WTC11 (cell line): ENCODE results near the gene HS1BP3. TPM values are rescaled to one million over a fixed set of nuclear protein-coding genes. Genes with fewer than 3 reads are reported as not detected.

Source experiments
- ATAC-seq: fragments of 200-7000 bp; cut with Tn5 transposase; 2 replicates; pipeline ENCODE4 v1.10.0; 2021; ENCODE audit warnings: mild to moderate bottlenecking, moderate library complexity
- CTCF ChIA-PET: fragments of 300-600 bp; sonication (Branson Sonifier 250); formaldehyde crosslinking; loops from one replicate; lab custom pipeline; 2021; ENCODE audit warnings: antibody characterized with exemption; lab: Charles Lee
- POLR2A ChIA-PET: fragments of 350-600 bp; sonication (Branson Sonifier 250); formaldehyde crosslinking; loops from one replicate; lab custom pipeline; 2021; ENCODE audit warnings: antibody characterized with exemption; lab: Charles Lee
- DNase-seq: peaks from one replicate; pipeline ENCODE4 v3.0.0; 2021; ENCODE audit warnings: low spot score
- H3K27ac Mint-ChIP-seq: 2 replicates; pipeline ENCODE4 v1.8.0; 2021; ENCODE audit warnings: mixed read lengths
- H3K27me3 Mint-ChIP-seq: 2 replicates; pipeline ENCODE4 v1.8.0; 2021; ENCODE audit warnings: low read depth, mild to moderate bottlenecking, moderate library complexity, mixed read lengths
- H3K36me3 Mint-ChIP-seq: 2 replicates; pipeline ENCODE4 v1.8.0; 2021; ENCODE audit warnings: mixed read lengths
- H3K4me1 Mint-ChIP-seq: 2 replicates; pipeline ENCODE4 v1.8.0; 2022; ENCODE audit warnings: mixed read lengths
- H3K4me3 Mint-ChIP-seq: 2 replicates; pipeline ENCODE4 v1.8.0; 2021; ENCODE audit warnings: mild to moderate bottlenecking, moderate library complexity, mixed read lengths
- H3K9me3 Mint-ChIP-seq: 2 replicates; pipeline ENCODE4 v1.8.0; 2021; ENCODE audit warnings: mixed read lengths
- CREB1 ChIP-seq: sonication (generic); formaldehyde crosslinking; IDR thresholded peaks from 2 replicates; pipeline ENCODE4 v1.8.0; 2023; ENCODE audit warnings: mild to moderate bottlenecking, missing genetic modification reagents
- ESRRA ChIP-seq: sonication (generic); formaldehyde crosslinking; IDR thresholded peaks from 2 replicates; pipeline ENCODE4 v1.8.1; 2022; ENCODE audit warnings: mild to moderate bottlenecking, missing genetic modification reagents, borderline replicate concordance
- ETV6 ChIP-seq: sonication (generic); formaldehyde crosslinking; IDR thresholded peaks from 2 replicates; pipeline ENCODE4 v1.8.1; 2022; ENCODE audit warnings: mild to moderate bottlenecking, missing genetic modification reagents
- FOXK1 ChIP-seq: sonication (generic); formaldehyde crosslinking; IDR thresholded peaks from 2 replicates; pipeline ENCODE4 v1.8.0; 2022; ENCODE audit warnings: mild to moderate bottlenecking, moderate library complexity, missing genetic modification reagents
- JAZF1 ChIP-seq: fragments of 250-450 bp; sonication (Bioruptor Pico); IDR thresholded peaks from 2 replicates; pipeline ENCODE4 v1.9.0; 2021; ENCODE audit warnings: moderate library complexity, mild to moderate bottlenecking, inconsistent platforms
- NR2C2 ChIP-seq: sonication (generic); formaldehyde crosslinking; IDR thresholded peaks from 2 replicates; pipeline ENCODE4 v1.8.0; 2022; ENCODE audit warnings: mild to moderate bottlenecking, missing genetic modification reagents
- OVOL2 ChIP-seq: fragments of 250-450 bp; sonication (Bioruptor Pico); IDR thresholded peaks from 2 replicates; pipeline ENCODE4 v1.9.0; 2021; ENCODE audit warnings: mild to moderate bottlenecking, borderline replicate concordance
- RORB ChIP-seq: fragments of 250-450 bp; sonication (Bioruptor Pico); IDR thresholded peaks from 2 replicates; pipeline ENCODE4 v1.9.0; 2021; ENCODE audit warnings: mild to moderate bottlenecking
- SMAD3 ChIP-seq: sonication (generic); formaldehyde crosslinking; IDR thresholded peaks from 2 replicates; pipeline ENCODE4 v1.8.0; 2022; ENCODE audit warnings: missing genetic modification reagents, mild to moderate bottlenecking, borderline replicate concordance
- ZNF121 ChIP-seq: sonication (generic); formaldehyde crosslinking; IDR thresholded peaks from 2 replicates; pipeline ENCODE4 v1.8.0; 2023; ENCODE audit warnings: missing genetic modification reagents
- ZNF416 ChIP-seq: fragments of 250-450 bp; sonication (Bioruptor Pico); IDR thresholded peaks from 2 replicates; pipeline ENCODE4 v1.9.0; 2021; ENCODE audit warnings: mild to moderate bottlenecking, inconsistent platforms
- total RNA-seq: library from RNA; stranded (reverse); gene quantifications from 3 replicates; pipeline ENCODE4 v1.2.3, GENCODE V29; 2021
- TF ChIP-seq, protein P1 (sequence below): fragments of 250-450 bp; sonication (Bioruptor Pico); IDR thresholded peaks from 2 replicates; pipeline ENCODE4 v1.9.0; 2021; ENCODE audit warnings: mild to moderate bottlenecking, borderline replicate concordance
- TF ChIP-seq, protein P2 (sequence below): sonication (generic); formaldehyde crosslinking; IDR thresholded peaks from 2 replicates; pipeline ENCODE4 v1.8.1; 2022; ENCODE audit warnings: mild to moderate bottlenecking, moderate library complexity, missing genetic modification reagents
- TF ChIP-seq, protein P3 (sequence below): sonication (generic); formaldehyde crosslinking; IDR thresholded peaks from 2 replicates; pipeline ENCODE4 v1.8.0; 2023; ENCODE audit warnings: missing genetic modification reagents
- TF ChIP-seq, protein P4 (sequence below): sonication (generic); formaldehyde crosslinking; IDR thresholded peaks from 2 replicates; pipeline ENCODE4 v1.8.0; 2022; ENCODE audit warnings: mild to moderate bottlenecking, missing genetic modification reagents
- TF ChIP-seq, protein P5 (sequence below): fragments of 250-450 bp; sonication (Bioruptor Pico); IDR thresholded peaks from 2 replicates; pipeline ENCODE4 v1.9.0; 2021; ENCODE audit warnings: mild to moderate bottlenecking
- TF ChIP-seq, protein P6 (sequence below): sonication (generic); formaldehyde crosslinking; conservative IDR thresholded peaks from 2 replicates; pipeline ENCODE4 v1.8.1; 2022; ENCODE audit warnings: mild to moderate bottlenecking, missing genetic modification reagents

The HS1BP3 gene
- total RNA-seq, 1 experiment from 2014 or later, result 17.9 TPM

DNA sequence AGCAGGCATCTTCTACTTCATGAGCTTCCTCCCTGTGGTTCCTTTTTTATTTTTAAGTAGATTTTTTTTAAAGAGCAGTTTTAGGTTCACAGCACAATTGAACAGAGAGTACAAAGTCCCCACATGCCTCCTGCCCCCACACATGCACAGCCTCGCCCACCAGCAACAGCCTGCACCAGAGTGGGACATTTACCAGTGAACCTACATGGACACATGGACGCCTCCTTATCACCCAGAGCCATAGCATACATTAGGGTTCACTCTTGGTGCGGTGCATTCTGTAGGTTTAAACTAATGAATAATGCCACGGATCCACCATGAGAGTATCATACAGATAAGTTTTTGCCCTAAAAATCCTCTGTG is 40.9 kb downstream of the HS1BP3 start (continued):
- TF ChIP-seq, protein P1, sequence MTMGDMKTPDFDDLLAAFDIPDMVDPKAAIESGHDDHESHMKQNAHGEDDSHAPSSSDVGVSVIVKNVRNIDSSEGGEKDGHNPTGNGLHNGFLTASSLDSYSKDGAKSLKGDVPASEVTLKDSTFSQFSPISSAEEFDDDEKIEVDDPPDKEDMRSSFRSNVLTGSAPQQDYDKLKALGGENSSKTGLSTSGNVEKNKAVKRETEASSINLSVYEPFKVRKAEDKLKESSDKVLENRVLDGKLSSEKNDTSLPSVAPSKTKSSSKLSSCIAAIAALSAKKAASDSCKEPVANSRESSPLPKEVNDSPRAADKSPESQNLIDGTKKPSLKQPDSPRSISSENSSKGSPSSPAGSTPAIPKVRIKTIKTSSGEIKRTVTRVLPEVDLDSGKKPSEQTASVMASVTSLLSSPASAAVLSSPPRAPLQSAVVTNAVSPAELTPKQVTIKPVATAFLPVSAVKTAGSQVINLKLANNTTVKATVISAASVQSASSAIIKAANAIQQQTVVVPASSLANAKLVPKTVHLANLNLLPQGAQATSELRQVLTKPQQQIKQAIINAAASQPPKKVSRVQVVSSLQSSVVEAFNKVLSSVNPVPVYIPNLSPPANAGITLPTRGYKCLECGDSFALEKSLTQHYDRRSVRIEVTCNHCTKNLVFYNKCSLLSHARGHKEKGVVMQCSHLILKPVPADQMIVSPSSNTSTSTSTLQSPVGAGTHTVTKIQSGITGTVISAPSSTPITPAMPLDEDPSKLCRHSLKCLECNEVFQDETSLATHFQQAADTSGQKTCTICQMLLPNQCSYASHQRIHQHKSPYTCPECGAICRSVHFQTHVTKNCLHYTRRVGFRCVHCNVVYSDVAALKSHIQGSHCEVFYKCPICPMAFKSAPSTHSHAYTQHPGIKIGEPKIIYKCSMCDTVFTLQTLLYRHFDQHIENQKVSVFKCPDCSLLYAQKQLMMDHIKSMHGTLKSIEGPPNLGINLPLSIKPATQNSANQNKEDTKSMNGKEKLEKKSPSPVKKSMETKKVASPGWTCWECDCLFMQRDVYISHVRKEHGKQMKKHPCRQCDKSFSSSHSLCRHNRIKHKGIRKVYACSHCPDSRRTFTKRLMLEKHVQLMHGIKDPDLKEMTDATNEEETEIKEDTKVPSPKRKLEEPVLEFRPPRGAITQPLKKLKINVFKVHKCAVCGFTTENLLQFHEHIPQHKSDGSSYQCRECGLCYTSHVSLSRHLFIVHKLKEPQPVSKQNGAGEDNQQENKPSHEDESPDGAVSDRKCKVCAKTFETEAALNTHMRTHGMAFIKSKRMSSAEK (CRISPR knock-in tag), result no peak

DNA sequence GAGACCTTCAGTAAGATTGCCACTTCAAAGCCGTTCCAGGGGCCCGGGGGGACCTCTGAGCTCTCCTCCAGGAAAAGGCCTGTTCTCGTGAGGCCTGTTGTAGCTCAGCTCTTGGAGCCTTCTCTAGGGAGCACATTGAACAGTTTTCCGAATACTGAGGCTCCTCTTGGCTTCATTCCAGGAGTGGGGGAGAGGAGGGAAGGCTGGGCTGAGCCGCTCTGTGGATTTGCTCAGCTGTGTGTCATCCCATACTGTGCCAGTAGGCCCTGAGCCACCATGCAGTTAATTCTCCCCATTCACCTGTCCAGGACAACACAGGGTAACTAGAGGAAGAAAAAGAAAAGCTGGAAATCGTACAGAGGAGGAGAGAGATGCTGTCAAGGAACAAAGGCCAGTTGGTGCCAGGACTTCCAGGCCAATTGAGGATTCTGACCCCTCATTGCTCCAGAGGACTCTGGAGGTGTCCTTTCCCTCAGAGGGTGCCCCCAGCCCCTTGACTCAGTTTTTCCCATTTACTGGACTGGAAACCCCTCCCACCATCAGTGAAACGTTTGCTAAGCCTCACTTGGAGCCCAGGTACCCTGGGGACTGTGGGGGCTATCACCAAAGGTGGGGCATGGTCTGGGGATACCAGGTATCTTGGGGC is 41.4 kb downstream of the HS1BP3 start:
- Mint-ChIP-seq H3K9me3 (peaks cover 8% of the 10 kb centered on the region), H3K27ac (no peak overlapping the region), H3K4me3 (no peak overlapping the region), H3K27me3 (no peaks in the 10 kb centered on the region), H3K36me3 (no peaks in the 10 kb centered on the region; the same call in 1 of the 2 replicates), H3K4me1 (peaks cover 16% of the 10 kb centered on the region)
- no peak for DNase-seq
- CTCF ChIA-PET, result interaction anchor here (1.3 to 1.7 kb wide), 3 partner anchors 26 to 198 kb away, joined by 3 to 7 read pairs (median 4); no protein-coding TSS in a partner anchor
- TF ChIP-seq ETV6 (CRISPR knock-in tag) (no peak), ZNF416 (CRISPR knock-in tag) (no peak), JAZF1 (CRISPR knock-in tag) (no peak), CREB1 (CRISPR knock-in tag) (no peak), RORB (CRISPR knock-in tag) (no peak), OVOL2 (CRISPR knock-in tag) (no peak), ZNF121 (CRISPR knock-in tag) (no peak), SMAD3 (CRISPR knock-in tag) (no peak), NR2C2 (CRISPR knock-in tag) (no peak), FOXK1 (no peak), ESRRA (no peak)
- TF ChIP-seq, protein P2, sequence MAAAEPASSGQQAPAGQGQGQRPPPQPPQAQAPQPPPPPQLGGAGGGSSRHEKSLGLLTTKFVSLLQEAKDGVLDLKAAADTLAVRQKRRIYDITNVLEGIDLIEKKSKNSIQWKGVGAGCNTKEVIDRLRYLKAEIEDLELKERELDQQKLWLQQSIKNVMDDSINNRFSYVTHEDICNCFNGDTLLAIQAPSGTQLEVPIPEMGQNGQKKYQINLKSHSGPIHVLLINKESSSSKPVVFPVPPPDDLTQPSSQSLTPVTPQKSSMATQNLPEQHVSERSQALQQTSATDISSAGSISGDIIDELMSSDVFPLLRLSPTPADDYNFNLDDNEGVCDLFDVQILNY (CRISPR knock-in tag), result no peak
- TF ChIP-seq, protein P3, sequence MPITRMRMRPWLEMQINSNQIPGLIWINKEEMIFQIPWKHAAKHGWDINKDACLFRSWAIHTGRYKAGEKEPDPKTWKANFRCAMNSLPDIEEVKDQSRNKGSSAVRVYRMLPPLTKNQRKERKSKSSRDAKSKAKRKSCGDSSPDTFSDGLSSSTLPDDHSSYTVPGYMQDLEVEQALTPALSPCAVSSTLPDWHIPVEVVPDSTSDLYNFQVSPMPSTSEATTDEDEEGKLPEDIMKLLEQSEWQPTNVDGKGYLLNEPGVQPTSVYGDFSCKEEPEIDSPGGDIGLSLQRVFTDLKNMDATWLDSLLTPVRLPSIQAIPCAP (CRISPR knock-in tag), result no peak
- TF ChIP-seq, protein P4, sequence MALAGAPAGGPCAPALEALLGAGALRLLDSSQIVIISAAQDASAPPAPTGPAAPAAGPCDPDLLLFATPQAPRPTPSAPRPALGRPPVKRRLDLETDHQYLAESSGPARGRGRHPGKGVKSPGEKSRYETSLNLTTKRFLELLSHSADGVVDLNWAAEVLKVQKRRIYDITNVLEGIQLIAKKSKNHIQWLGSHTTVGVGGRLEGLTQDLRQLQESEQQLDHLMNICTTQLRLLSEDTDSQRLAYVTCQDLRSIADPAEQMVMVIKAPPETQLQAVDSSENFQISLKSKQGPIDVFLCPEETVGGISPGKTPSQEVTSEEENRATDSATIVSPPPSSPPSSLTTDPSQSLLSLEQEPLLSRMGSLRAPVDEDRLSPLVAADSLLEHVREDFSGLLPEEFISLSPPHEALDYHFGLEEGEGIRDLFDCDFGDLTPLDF (CRISPR knock-in tag), result no peak
- TF ChIP-seq, protein P5, sequence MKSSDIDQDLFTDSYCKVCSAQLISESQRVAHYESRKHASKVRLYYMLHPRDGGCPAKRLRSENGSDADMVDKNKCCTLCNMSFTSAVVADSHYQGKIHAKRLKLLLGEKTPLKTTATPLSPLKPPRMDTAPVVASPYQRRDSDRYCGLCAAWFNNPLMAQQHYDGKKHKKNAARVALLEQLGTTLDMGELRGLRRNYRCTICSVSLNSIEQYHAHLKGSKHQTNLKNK (CRISPR knock-in tag), result no peak
- TF ChIP-seq, protein P6, sequence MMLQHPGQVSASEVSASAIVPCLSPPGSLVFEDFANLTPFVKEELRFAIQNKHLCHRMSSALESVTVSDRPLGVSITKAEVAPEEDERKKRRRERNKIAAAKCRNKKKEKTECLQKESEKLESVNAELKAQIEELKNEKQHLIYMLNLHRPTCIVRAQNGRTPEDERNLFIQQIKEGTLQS, result no peak
- ATAC-seq, result no peak; the same call in 1 of the 2 replicates
- POLR2A ChIA-PET, result interaction anchor here (1.8 kb wide), 1 partner anchor 162 kb away, joined by 6 read pairs; the partner anchor contains the start of gene RHOB
